Fibroblast of villous mesenchyme (primary cell): ENCODE measurements around the gene AAK1. TPM values are rescaled to one million over a fixed set of nuclear protein-coding genes. Genes with fewer than 3 reads are reported as not detected.

Experiments used
- DNase-seq: peaks from one replicate; pipeline ENCODE4 v3.0.0-alpha.2; 2010; ENCODE audit warnings: low read depth
- H3K4me3 ChIP-seq: 2 replicates; pipeline ENCODE4 v1.5.1; 2011; ENCODE audit warnings: low read depth, mild to moderate bottlenecking, low read length
- total RNA-seq: library from RNA; depleted of rRNA; stranded (reverse); fragments of >200 nt; gene quantifications from 2 replicates; pipeline ENCODE4 v1.2.3, GENCODE V29; 2012
- TF ChIP-seq, protein P1 (sequence below): IDR thresholded peaks from 2 replicates; pipeline ENCODE4 v1.5.1; 2012; ENCODE audit warnings: low read depth, mild to moderate bottlenecking, low read length; ENCODE audit not compliant: insufficient read depth

AAK1 gene
- total RNA-seq, 1 donor: 68.2 TPM

DNA sequence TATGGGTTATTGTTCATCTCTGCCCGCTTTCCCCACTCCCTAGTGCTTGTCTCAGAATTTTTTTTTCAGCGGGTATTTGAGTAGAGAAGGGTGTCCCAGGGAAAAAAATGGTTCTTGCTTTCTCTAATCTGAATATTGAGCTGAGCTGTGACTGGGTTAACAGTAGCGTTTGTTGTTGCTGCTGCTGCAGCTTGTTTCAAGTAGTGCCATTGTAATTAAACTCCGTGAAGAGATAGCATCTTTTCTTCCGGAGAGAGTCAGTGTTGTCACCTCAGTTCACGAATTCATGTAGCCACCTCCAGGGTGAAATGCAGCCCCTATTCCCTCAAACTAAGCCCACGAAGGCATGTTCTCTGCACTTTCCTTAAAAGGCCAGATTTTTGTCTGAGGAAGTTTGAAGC, 1.5 kb upstream of the AAK1 start:
- TF ChIP-seq, protein P1, sequence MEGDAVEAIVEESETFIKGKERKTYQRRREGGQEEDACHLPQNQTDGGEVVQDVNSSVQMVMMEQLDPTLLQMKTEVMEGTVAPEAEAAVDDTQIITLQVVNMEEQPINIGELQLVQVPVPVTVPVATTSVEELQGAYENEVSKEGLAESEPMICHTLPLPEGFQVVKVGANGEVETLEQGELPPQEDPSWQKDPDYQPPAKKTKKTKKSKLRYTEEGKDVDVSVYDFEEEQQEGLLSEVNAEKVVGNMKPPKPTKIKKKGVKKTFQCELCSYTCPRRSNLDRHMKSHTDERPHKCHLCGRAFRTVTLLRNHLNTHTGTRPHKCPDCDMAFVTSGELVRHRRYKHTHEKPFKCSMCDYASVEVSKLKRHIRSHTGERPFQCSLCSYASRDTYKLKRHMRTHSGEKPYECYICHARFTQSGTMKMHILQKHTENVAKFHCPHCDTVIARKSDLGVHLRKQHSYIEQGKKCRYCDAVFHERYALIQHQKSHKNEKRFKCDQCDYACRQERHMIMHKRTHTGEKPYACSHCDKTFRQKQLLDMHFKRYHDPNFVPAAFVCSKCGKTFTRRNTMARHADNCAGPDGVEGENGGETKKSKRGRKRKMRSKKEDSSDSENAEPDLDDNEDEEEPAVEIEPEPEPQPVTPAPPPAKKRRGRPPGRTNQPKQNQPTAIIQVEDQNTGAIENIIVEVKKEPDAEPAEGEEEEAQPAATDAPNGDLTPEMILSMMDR: no peak
- peak overlapping the region; percentile 85 for H3K4me3 ChIP-seq
- no peak for DNase-seq

DNA sequence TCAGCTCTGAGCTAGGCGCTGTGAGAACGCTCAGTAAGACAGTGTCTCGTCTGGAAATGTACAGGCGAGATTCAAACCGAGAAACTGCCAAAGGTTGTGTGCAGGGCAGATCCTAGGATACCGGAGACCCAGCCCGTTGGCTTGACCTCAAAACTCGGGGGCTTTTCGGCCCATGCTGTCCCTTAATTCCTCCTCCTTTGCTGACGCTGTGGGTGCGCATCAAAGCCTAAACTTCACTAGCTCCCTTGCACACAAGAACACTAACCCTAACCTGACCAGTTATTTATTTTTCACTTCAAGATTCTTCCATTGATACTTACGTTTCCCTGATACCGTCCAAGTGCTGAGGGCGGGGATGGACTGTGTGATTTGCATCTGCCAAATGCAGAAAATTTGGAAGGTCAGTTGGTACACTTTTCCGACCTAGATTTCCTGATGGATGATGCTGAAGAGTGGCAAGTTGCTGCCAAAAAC, 1.0 kb upstream of the AAK1 start:
- no peak for DNase-seq
- peak overlapping the region; percentile 85 for H3K4me3 ChIP-seq
- TF ChIP-seq, protein P1: no peak

DNA sequence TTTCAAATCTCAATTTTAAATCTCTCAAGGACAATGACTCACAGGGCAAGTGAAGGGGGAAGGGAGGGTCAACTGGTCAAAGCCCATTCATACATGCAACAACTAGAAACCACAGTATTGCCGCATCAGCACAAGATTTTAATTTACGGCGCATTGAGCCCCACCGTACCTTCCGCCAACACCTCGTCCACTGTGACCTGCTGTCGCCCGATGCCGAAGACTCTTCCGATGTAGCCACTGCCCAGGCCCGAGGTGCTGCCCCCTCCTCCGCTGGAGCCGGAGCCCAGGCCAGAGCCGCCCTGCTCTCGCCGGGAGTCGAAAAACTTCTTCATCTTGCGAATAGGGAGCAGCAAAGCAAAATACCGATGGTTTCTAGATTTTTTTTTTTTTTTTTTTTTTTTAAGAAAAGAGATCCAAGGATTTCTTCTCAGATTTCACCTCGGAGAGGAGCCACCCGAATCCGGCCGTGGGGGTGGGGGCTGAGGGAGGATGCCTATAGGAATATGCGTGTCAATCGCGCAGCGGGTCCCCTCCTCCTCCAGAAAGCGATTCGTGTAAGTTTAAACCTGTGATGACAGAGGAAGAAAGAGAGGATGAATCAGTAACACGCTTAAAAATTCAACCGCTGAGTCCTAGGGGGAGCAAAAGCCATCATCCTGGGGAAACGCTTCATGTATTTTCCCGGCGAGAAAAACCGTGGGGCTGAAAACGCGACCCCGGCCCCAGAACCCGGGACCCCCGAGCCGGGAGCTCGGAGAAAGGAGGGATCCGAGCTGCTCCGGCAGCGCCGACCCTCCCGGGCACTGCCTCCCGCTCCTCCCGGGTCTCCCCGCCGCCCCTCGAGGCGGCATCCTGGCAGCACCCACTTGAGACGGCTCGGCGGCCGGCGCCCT, 584 bp downstream of the AAK1 start:
- H3K4me3 ChIP-seq: peak overlapping the region; percentile 85
- TF ChIP-seq, protein P1: no peak
- DNase-seq: peak; percentile 85

DNA sequence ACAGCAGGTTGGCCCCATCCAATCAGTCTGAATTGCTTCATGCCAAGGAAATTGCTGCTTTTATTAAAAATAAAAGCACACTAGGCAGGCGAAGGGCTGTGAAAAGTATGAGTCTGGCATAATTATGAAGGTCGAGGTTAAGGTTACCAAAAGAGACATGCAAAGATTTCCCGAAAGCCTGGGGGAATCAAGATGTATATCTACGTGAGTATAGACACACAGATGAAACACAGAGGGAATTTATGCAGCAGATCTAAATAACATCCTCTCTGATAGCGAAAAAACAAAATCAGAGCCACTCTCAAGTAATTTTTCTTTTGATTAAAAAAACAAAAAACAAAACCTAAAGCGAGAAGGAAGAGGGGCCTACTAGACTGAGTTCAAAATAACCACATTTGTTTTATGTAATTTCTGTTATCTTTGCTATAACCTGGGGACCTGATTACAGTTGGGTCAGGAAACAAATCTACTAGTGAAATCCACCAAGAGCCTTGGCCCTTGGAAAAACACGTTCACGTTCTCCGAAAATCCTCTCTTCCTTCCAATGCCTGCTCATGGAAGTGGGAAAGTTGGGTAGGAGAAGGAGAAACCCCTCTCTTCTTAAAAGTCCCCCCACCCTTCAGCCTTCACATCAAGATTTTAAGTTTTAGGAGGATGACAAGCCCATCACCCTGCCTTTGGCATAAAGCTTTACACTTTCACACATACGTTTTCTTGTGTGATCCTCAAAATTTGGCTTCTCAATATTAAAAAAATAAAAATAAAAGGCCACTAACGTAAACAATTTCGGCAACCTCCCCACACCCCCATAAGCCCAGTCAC, 1.4 kb downstream of the AAK1 start:
- DNase-seq: no peak
- TF ChIP-seq, protein P1: no peak

DNA sequence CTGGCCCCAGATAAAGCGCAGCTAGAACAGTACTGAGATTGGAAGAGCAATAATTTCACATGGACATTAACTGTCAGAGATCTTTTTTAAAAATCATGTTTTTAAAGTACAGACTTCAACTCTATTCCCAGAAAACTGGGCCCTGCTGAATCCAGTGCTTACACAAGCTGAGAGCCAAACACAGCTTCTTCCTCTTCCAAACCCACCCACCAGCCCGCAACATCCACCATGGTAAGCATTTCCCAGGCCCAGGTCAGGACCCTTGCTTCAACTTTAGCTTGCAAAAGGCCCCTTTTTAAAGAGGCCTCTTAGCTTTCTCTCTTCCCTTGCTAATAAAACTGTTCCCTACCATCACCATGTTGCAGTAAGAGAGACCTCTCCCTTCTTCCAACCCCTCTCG, 2.1 kb downstream of the AAK1 start:
- DNase-seq: no peak
- TF ChIP-seq, protein P1: no peak
- H3K4me3 ChIP-seq: peak overlapping the region; percentile 85

More for the DNA sequence above, 1.4 kb downstream of the AAK1 start:
- H3K4me3 ChIP-seq: peak overlapping the region; percentile 85

DNA sequence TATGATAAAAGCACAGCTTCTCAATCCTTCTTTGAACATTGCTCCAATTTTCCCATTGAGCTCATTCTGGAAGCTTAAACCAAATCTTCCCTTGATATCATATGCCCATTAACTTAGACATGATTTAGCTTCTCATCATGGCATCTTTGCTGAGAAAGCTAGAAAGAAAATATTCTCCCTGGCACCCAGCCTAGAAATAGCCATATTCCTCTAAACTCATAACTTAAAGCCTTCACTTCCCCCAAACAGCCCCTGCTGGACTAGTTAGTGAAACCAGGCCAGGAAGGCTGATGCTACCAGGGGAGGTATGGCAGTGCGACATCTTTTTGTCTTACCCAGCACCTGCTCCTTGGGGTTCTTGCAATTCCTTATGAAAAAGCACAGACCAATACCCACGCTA, 4.3 kb downstream of the AAK1 start:
- DNase-seq: no peak
- H3K4me3 ChIP-seq: no peak overlapping the region
- TF ChIP-seq, protein P1: no peak
